CD14-positive monocyte (primary cell): ENCODE data around the gene THY1. TPM values are rescaled to one million over a fixed set of nuclear protein-coding genes. Genes with fewer than 3 reads are reported as not detected.

ENCODE experiments used
- DNase-seq, 3 donors: peaks; one replicate each; pipeline ENCODE4 v3.0.0-alpha.2; 2011 to 2022
- H2AFZ ChIP-seq: 2 replicates; pipeline ENCODE4 v1.6.0; 2012; ENCODE audit warnings: mild to moderate bottlenecking, low read depth, low read length, inconsistent platforms; ENCODE audit not compliant: insufficient read depth, poor library complexity, severe bottlenecking
- H3K27ac ChIP-seq, 2 donors: 1 replicate in 1 of 2; 2 replicates in 1 of 2; pipeline ENCODE4 v1.5.1; 2012 to 2013; ENCODE audit warnings: low read length in 2 of 2, control low read depth in 1 of 2, inconsistent platforms in 1 of 2, low read depth in 1 of 2, mild to moderate bottlenecking in 1 of 2
- H3K27me3 ChIP-seq, 2 donors: one replicate each; pipeline versions ENCODE4 v1.6.0 to v1.6.1; 2011 to 2013; ENCODE audit warnings: low read length in 2 of 2; ENCODE audit not compliant: control insufficient read depth in 2 of 2, insufficient read depth in 2 of 2
- H3K36me3 ChIP-seq, 2 donors: replicated peaks in 1 of 2; 1 replicate in 1 of 2; 2 replicates in 1 of 2; pipeline versions ENCODE4 v1.5.1 to v1.6.1; 2012 to 2013; ENCODE audit warnings: low read length in 2 of 2, control low read depth in 1 of 2, inconsistent platforms in 1 of 2, mild to moderate bottlenecking in 1 of 2; ENCODE audit not compliant: insufficient read depth in 2 of 2, control insufficient read depth in 1 of 2
- H3K4me1 ChIP-seq, 2 donors: 1 replicate in 1 of 2; 2 replicates in 1 of 2; pipeline versions ENCODE4 v1.5.1 to v1.6.1; 2012 to 2013; ENCODE audit warnings: low read length in 2 of 2, control low read depth in 1 of 2, inconsistent platforms in 1 of 2, mild to moderate bottlenecking in 1 of 2, moderate library complexity in 1 of 2; ENCODE audit not compliant: insufficient read depth in 2 of 2, control insufficient read depth in 1 of 2
- H3K4me2 ChIP-seq: replicated peaks from 2 replicates; pipeline ENCODE3; 2012; ENCODE audit warnings: low read length, moderate library complexity, mild to moderate bottlenecking; ENCODE audit not compliant: poor library complexity, severe bottlenecking; ENCODE audit errors: extremely low read depth
- H3K4me3 ChIP-seq, 3 experiments: fragments of 200-600 bp in 1 of 3; sonication (generic) in 1 of 3; replicated peaks in 1 of 3; 1 replicate in 2 of 3; 2 replicates in 1 of 3; pipeline ENCODE4 v1.5.1; 2011 to 2013; ENCODE audit warnings: low read length in 3 of 3, mild to moderate bottlenecking in 3 of 3, control low read depth in 2 of 3, low read depth in 2 of 3, inconsistent platforms in 1 of 3, moderate library complexity in 1 of 3
- H3K79me2 ChIP-seq: 2 replicates; pipeline ENCODE4 v1.6.0; 2012; ENCODE audit warnings: mild to moderate bottlenecking, control low read depth, inconsistent platforms, low read length, moderate library complexity; ENCODE audit not compliant: insufficient read depth
- H3K9ac ChIP-seq: 2 replicates; pipeline ENCODE4 v1.6.0; 2017; ENCODE audit warnings: low read length, mild to moderate bottlenecking; ENCODE audit not compliant: insufficient read depth, poor library complexity, severe bottlenecking
- H3K9me3 ChIP-seq, 2 donors: replicated peaks in 1 of 2; 1 replicate in 1 of 2; 2 replicates in 1 of 2; pipeline versions ENCODE4 v1.5.1 to v1.6.1; 2012 to 2013; ENCODE audit warnings: low read length in 2 of 2, control low read depth in 1 of 2; ENCODE audit not compliant: control insufficient read depth in 1 of 2, insufficient read depth in 1 of 2
- H4K20me1 ChIP-seq: 2 replicates; pipeline ENCODE4 v1.6.0; 2012; ENCODE audit warnings: mild to moderate bottlenecking, low read length, control low read depth, moderate library complexity; ENCODE audit not compliant: insufficient read depth
- H3K27ac Mint-ChIP-seq, 7 donors: one replicate each; pipeline ENCODE4 v1.8.0; 2020; ENCODE audit warnings: mild to moderate bottlenecking in 7 of 7, mixed read lengths in 7 of 7, moderate library complexity in 6 of 7, inconsistent platforms in 2 of 7
- H3K27me3 Mint-ChIP-seq, 3 donors: one replicate each; pipeline ENCODE4 v1.8.0; 2021 to 2022; ENCODE audit warnings: low read depth in 3 of 3, mild to moderate bottlenecking in 3 of 3, mixed read lengths in 3 of 3, moderate library complexity in 3 of 3, inconsistent platforms in 1 of 3
- H3K36me3 Mint-ChIP-seq, 2 donors: one replicate each; pipeline ENCODE4 v1.8.0; 2020; ENCODE audit warnings: mixed read lengths in 2 of 2, inconsistent platforms in 1 of 2, mild to moderate bottlenecking in 1 of 2
- H3K4me1 Mint-ChIP-seq: one replicate; pipeline ENCODE4 v1.8.0; 2020; ENCODE audit warnings: mild to moderate bottlenecking, mixed read lengths
- H3K4me3 Mint-ChIP-seq, 2 donors: one replicate each; pipeline ENCODE4 v1.8.0; 2020; ENCODE audit warnings: mild to moderate bottlenecking in 2 of 2, mixed read lengths in 2 of 2, moderate library complexity in 1 of 2
- H3K9me3 Mint-ChIP-seq, 7 donors: one replicate each; pipeline ENCODE4 v1.8.0; 2020 to 2022; ENCODE audit warnings: mixed read lengths in 7 of 7, mild to moderate bottlenecking in 6 of 7, moderate library complexity in 6 of 7, inconsistent platforms in 2 of 7
- CTCF ChIP-seq: fragments of 200-600 bp; IDR thresholded peaks from one replicate; pipeline ENCODE4 v1.8.0; 2022; ENCODE audit warnings: antibody characterized with exemption, mild to moderate bottlenecking
- WGBS: methylation state at CpG from one replicate; pipeline ENCODE4 v1.1.5; 2013; ENCODE audit warnings: missing lambda C conversion rate; ENCODE audit not compliant: insufficient coverage; 5-methylcytosine and 5-hydroxymethylcytosine counted together
- intact Hi-C, 2 donors: fragments of 100-400 bp; cut with micrococcal nuclease; formaldehyde crosslinking; loops; one replicate each; pipeline versions ENCODE4 v1.15.0 to v1.15.1; 2023
- polyA plus RNA-seq, 3 donors: library from polyadenylated mRNA; depleted of rRNA in 1 of 3; unstranded in 2 of 3; stranded (reverse) in 1 of 3; fragments of 300-500 nt in 2 of 3; fragments of >200 nt in 1 of 3; fragmentation: Illumina TruSeq in 2 of 3; gene quantifications; 1 replicate in 2 of 3; 2 replicates in 1 of 3; pipeline ENCODE4 v1.2.3, GENCODE V29; 2012 to 2021

The THY1 gene
- polyA plus RNA-seq, 3 donors, result not detected

GRCh38 chr11:119416606-119417580 is 6.1 kb downstream of the THY1 start:
- Mint-ChIP-seq H3K4me3 (no peak overlapping the region), H3K27me3 (peaks cover 18 to 32% (median 25%) of the 10 kb centered on the region in 3 donors)

DNA sequence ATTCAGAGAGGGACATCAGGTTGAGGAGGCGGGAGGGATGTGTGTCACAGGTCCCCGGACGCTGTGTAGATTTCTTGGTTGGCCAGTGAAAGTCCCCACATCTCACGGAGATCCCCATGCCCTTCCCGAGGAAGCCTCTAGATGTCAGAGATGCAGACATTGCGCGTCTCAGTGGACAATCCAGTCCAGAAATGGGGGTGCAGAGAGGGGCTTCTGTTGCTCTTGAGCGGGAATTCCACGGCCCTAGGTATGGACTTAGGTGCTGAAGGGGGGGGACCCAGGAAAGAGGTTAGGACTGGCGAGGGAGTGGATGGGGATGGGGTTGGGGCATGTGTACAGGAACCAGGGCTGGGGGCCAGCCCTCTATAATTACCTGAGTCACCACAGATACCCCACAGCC is 7.0 kb downstream of the THY1 start:
- H3K4me1 Mint-ChIP-seq, result peaks cover 2% of the 10 kb centered on the region
- WGBS, result 97% methylated on average over 7 of the region's 10 CpGs
- H3K9me3 Mint-ChIP-seq, result peaks cover 0 to 9% (median 3%) of the 10 kb centered on the region in 7 donors
- no peak overlapping the region for H3K9ac ChIP-seq
- no peaks in the 10 kb centered on the region for H3K36me3 Mint-ChIP-seq
- H3K27ac ChIP-seq, result no peak overlapping the region
- no peaks in the 10 kb centered on the region for H4K20me1 ChIP-seq
- H3K27ac Mint-ChIP-seq, result peak overlapping the region in 1 of 7 donors; percentile 70
- no peak for TF ChIP-seq CTCF
- DNase-seq, result no peak
- no peaks in the 10 kb centered on the region for H3K36me3 ChIP-seq
- H3K4me2 ChIP-seq, result no peak overlapping the region
- H2AFZ ChIP-seq, result no peak overlapping the region
- H3K27me3 ChIP-seq, result peaks cover 0 to 8% of the 10 kb centered on the region in 2 donors
- no peak overlapping the region for H3K4me3 Mint-ChIP-seq
- H3K4me1 ChIP-seq, result no peaks in the 10 kb centered on the region
- no peak overlapping the region for H3K4me3 ChIP-seq
- intact Hi-C loops, result no loop called here
- peaks cover 12 to 24% (median 17%) of the 10 kb centered on the region in 3 donors for H3K27me3 Mint-ChIP-seq
- H3K9me3 ChIP-seq, result no peaks in the 10 kb centered on the region
- H3K79me2 ChIP-seq, result no peaks in the 10 kb centered on the region

More at GRCh38 chr11:119416606-119417580, 6.1 kb downstream of the THY1 start:
- Histone ChIP-seq H3K9me3 (peaks cover 0 to 2% of the 10 kb centered on the region in 2 donors), H3K4me2 (no peak overlapping the region), H3K79me2 (no peaks in the 10 kb centered on the region), H4K20me1 (no peaks in the 10 kb centered on the region), H3K27ac (no peak overlapping the region), H2AFZ (no peak overlapping the region), H3K27me3 (peaks cover 6 to 17% of the 10 kb centered on the region in 2 donors), H3K4me3 (no peak overlapping the region), H3K36me3 (no peaks in the 10 kb centered on the region), H3K4me1 (no peaks in the 10 kb centered on the region), H3K9ac (no peak overlapping the region)
- no peak for TF ChIP-seq CTCF
- peaks cover 3% of the 10 kb centered on the region for H3K4me1 Mint-ChIP-seq
- 97% methylated on average over 9 of the region's 16 CpGs for WGBS
- peak overlapping the region in 1 of 7 donors; percentile 22 for H3K27ac Mint-ChIP-seq
- no peaks in the 10 kb centered on the region for H3K36me3 Mint-ChIP-seq
- intact Hi-C loops, result no loop called here
- DNase-seq, result no peak
- peaks cover 0 to 9% (median 3%) of the 10 kb centered on the region in 7 donors for H3K9me3 Mint-ChIP-seq
